GM18861 (cell line): ENCODE data around the gene TRAF1.

Source experiments
- ATAC-seq: cut with Tn5 transposase; IDR thresholded peaks from one replicate; pipeline ENCODE4 v1.9.1; 2021; ENCODE audit not compliant: unreplicated experiment

The TRAF1 gene

GRCh38 chr9:120941046-120941770 lies 14.6 kb upstream of the TRAF1 start:
- no peak for ATAC-seq

DNA sequence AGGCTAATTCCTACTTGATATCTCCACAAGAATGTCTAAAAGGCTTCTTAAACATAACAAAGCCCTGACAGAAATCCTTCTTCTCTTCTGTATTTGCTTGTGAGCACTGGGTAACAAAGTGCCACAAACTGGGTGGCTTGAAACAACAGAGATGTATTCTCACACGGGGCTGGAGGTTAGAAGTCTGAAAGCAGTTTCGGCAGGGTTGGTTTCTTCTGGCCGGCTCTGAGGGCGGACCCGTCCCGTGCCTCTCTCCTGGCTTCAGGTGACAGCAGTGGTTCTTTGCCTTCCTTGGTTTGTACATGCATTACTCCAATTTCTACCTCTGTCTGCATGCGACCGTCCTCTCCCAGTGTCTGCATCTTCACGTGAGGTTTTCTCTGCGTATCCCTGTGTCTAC lies 14.0 kb upstream of the TRAF1 start:
- ATAC-seq: no peak

GRCh38 chr9:120938851-120939250 lies 12.3 kb upstream of the TRAF1 start:
- ATAC-seq: no peak

DNA sequence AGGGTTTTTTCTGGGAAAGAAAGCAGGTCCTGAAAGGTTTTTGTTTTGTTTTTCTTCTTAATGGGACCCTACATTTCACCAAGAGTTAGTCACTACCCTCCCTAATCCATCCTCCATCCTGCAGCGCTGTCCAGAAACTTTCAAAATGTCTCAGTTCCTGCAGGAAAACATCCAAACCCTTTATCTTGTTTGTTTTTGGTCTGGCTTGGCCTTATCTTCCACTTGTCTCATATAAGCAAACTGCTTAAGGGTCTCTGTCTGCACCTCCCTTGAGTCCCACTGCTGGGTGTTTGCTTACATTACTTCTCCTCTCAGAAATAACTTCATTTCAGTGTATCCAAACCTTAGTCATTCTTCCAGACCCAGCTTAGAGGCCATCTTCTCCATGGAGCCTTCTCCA lies 11.0 kb upstream of the TRAF1 start:
- ATAC-seq: no peak

- no peak for ATAC-seq
These were observed 10.5 kb upstream of the TRAF1 start for GRCh38 chr9:120937127-120937526.

DNA sequence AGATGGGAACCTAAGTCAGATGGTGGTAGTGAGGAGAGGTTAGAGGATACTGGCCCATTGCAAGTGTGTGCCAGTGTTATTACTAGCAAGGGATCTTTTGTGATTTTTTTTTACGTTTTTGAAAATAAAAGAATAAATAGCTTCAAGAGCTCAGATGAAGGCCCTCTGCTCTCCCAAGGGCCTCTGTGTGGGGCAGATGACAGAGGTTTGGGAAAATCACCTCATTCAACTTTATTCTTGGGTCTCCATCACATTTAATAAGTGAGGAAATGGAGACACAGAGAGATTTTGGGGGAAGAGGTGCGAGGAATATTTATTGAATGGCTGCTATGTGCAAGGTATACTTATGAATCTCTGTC lies 10.1 kb upstream of the TRAF1 start:
- ATAC-seq: no peak

DNA sequence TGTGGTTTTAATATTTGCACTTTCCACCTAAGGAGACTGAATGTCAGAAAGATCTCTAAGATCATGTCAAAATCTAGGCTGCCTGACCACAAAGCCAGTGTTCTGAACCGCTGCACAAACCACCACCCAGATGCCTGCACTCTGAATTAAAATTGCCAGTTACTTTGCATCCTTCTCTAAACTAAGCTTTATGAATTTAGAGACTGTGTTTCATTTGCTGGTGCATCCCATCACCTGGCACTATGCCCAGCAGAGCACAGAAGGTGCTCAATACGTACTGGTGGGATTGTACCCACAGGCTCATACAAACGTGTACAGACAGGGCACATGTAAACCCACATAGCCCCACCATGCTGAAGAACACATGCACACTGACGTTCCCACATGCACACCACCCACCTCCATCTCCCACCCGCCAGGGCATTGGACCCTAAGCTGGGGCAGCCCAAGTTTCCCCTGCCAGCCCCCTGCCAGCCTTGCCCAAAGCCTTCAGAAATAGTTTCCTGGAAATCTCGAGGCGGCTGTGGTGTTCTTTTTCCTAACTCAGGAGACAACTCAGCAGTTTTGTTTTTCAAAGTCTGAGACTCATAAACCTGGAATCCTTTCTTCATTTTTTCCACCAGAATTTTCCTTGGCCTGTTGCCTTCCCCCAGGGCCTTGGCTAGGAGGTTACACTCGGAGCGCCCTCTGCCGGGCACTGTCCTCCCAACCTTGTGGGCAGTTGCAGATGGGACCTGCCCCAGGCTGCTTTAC lies 9.6 kb upstream of the TRAF1 start:
- ATAC-seq: peak; percentile 36

DNA sequence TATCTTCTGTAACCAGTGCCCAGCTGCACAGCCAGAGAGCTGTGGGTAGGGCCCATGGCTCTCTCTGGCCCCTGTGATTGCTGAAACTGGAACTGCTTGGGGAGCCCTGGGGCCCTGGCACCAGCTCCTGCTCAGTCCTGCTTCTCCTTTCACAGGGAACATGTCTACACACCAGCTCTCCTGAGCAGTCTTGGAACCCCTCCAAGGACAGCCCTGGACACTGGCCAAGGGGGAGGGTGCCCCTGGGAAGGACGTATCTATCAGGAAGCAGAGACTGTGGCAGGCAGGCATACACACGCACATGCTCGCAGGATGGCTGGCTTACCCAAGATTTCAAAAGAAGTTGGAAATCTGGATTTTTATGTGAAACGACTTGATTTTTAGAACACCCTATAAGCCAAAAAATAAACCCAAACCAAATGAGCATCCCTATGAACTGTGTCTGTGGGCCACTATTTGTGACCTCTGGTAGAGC lies 8.8 kb upstream of the TRAF1 start:
- no peak for ATAC-seq

DNA sequence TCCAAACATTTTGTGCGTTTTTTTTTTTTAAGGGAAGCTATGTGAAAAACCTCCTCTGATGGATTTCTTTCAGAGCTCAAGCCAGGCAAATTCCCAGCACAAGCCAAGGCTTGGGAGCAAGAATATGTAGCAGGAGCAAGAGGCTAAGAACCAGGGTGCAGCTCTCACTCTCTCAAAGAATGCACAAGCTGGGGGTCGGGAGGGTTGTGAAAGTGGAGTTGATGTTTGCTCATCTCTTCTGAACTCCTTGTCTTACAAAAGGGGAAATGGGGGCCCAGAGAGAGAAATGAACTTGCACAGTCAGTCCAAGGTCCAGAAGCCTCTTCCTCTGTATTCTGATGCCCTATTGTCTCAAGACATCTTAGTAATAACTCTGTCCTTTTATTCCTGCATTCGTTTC lies 7.7 kb upstream of the TRAF1 start:
- ATAC-seq: no peak

GRCh38 chr9:120933310-120934055 lies 6.9 kb upstream of the TRAF1 start:
- ATAC-seq: no peak

GRCh38 chr9:120932086-120932823 lies 5.7 kb upstream of the TRAF1 start:
- no peak for ATAC-seq

DNA sequence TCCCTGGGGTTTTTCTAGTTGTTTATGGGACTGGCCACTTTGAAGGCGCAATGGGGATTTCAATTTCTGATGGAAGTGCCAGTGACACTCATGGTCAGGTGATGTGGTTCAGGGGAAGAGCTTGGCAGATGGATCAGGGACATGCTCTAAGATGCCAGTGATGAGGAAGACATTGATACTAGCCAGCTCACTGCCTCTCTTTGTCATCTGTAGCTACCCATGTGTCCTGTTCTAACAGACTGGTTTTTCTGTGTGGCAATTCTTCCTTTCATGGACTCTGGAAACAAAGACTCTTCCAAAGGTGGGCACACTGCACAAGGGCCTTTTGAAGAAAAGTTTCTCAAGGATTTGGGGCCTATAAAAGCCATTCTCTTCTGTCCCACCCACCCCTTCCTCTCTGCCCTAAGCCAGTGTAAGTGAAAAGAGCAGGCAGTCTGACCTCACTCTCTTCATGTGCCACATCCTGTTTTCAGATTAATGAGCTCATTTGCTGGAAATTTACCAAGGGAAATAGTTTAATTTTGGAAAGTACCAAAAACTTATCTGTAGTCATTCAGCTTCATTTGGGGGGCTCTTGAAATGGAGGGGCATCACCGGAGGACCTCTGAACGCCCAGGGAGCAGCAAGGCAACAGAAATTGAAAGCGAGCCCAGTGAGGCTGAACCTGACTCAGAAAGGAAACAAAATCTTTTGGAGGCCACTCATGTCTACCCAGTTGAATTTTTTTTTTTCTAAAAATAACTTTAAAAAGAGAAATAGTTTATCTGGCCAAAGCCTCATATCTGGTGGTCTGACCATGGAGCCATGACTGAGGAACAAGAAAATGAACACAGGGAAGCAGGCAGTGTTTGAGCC lies 4.9 kb upstream of the TRAF1 start:
- ATAC-seq: peak; percentile 32

DNA sequence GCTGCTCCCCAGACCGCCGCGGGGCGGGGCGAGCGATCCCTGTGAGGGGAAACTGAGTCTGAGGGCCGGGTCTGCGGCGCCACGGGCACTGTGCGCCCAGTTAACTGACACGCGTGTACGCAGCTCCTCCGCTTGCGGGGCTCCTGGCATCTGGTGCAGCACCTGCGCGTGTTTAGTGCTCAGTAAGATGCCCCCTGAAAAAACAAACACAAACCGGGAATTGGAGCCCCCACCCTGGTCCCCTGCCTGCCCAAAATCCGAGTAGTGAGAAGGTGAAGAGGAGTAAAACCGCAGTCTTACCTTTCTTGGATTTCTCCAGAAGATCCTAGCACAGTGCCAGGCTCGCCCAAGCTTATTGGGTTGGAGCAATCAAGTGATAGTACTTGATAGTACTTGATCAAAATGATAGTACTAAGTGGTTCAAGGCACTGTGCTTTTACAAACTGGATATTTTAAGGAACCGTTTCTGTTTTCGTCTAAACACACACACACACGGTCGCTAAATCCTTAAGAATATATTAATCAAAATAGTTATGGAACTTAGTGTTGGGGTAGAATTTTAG lies 2.7 kb upstream of the TRAF1 start:
- no peak for ATAC-seq

DNA sequence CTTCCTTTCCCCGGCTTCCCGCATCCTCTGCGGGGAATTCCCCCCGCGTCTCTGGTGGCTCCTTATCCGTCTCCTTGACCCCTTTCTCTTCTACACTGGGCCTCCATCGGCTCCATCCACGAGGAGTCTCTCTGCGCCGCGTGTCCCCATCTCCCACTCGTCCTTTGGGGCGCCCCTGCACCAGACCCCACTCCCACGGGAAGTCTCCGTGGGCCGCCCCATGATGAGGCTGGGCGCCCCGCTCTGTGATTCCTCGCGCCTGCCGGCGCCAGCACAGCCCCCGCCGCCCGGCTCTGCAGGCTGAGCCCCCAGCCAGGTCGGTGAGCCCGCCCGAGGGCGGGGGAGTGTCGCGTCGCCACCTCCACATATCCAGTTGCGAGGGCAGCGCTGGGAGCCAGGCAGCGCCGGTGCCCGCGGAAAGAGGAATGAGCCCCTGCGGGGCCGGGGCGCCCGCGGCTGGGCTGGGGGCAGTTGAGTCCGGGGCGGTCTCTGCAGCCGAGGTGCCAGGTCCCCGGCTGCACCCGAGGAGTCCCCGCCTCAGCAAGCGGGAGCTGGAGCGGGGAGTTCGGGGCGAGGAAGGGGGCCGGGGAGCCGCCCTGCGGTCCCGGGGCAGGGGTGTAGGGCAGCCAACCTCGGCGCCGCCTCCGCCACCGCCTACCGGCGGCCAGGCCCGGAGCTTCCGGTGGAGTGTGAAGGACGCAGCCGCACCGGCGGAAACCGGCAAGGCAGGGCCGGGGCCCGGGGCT lies 2.1 kb upstream of the TRAF1 start:
- ATAC-seq: peak; percentile 22

DNA sequence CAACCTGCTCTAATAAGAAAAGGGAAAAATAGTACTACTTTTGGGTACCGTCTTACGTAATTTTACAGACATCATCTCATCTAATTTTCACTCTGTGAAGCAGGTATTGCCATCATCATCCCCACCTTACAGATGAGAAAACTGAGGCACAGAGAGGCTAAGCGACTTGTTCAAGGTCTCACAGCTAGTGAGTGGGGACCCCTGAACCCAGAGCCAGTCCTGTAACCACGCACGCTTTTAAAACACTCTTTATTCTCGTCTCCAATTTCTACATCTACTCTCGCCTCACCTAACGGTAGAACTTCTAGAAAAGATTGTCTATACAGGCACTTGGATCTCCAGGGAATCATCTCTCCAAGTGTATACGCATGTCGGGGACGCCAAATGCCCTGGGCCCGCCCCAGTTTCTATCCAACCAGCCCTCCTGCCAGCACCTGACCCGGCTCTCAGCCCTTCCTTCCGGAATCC lies 1.5 kb upstream of the TRAF1 start:
- no peak for ATAC-seq

GRCh38 chr9:120927269-120928014 lies 846 bp upstream of the TRAF1 start:
- no peak for ATAC-seq

DNA sequence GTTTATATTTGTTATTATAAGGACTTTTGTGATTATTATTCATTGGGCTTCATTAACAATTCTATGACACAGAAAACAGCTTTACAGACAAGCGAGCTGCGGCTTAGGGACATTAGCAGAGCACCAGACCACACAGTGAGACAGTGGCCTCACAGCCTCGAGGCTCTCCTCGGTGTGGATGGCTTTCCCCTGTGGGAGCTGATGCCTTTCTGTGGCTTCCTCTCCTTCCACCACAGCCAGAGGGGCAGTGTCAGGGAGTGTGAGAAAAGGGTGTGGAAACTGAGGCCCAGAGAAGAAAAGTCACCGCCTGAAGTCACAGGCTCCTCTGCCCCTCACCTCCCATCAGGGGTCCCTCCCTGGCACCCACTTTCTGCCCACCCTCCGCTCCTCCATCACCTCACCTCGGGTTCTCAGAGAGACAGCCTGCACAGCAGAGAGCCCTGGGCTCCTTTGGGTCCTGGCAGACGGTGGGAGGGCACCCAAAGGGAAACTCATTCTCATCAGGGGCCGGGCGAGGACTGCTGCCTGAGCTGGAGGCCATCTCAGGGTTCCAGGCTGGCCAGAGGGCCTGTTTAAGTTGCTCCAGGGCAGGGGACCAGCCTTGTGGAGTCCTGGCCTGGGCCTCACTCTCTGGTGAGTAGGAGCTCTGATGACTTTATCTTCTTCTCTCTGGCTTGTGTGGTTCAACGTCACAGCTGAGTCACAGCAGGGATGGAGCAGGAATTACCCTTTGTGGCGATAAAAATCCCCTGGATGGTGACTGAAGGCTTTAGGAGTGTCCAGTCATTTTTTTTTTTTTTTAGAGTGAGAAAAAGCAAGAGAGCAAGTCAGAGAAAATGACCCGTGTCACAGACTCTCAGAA lies 830 bp downstream of the TRAF1 start:
- ATAC-seq: peak; percentile 30
